ENCODE results near the gene TRIM44.
"Not testable (repeated sequence)": the region's sequence is repeated elsewhere in the genome, so short reads cannot be mapped to it uniquely, and the experiment has no call there.

TRIM44 gene

GRCh38 chr11:35814720-35815305, 152.2 kb downstream of the TRIM44 start:
- H3K36me3 ChIP-seq (ENCODE audit: insufficient read depth, low read length): peaks cover 7% of the 10 kb centered on the region
- no peaks in the 10 kb centered on the region for H3K27me3 ChIP-seq (ENCODE audit: control insufficient read depth, insufficient read depth, low read length)
- no peaks in the 10 kb centered on the region for H3K9me3 ChIP-seq (replicated peaks; ENCODE audit: low read length)
- no peak overlapping the region for H3K9ac ChIP-seq (ENCODE audit: low read depth, low read length)
- no peak overlapping the region for H3K4me2 ChIP-seq (ENCODE audit: low read length)
- no peaks in the 10 kb centered on the region for H3K4me1 ChIP-seq (ENCODE audit: control insufficient read depth, insufficient read depth, low read length)
- no peak overlapping the region for H3K4me3 ChIP-seq (ENCODE audit: low read length)

GRCh38 chr11:35815556-35816315, 153.2 kb downstream of the TRIM44 start:
- no peak overlapping the region for H3K4me3 ChIP-seq (ENCODE audit: low read length)
- H3K27me3 ChIP-seq (ENCODE audit: control insufficient read depth, insufficient read depth, low read length): no peaks in the 10 kb centered on the region
- no peak overlapping the region for H3K4me2 ChIP-seq (ENCODE audit: low read length)
- no peaks in the 10 kb centered on the region for H3K9me3 ChIP-seq (replicated peaks; ENCODE audit: low read length)
- no peak overlapping the region for H3K9ac ChIP-seq (ENCODE audit: low read depth, low read length)
- no peaks in the 10 kb centered on the region for H3K36me3 ChIP-seq (ENCODE audit: insufficient read depth, low read length)
- no peaks in the 10 kb centered on the region for H3K4me1 ChIP-seq (ENCODE audit: control insufficient read depth, insufficient read depth, low read length)

GRCh38 chr11:35820614-35821013, 158.0 kb downstream of the TRIM44 start:
- H3K4me2 ChIP-seq (ENCODE audit: low read length): no peak overlapping the region
- H3K27me3 ChIP-seq (ENCODE audit: control insufficient read depth, insufficient read depth, low read length): no peaks in the 10 kb centered on the region
- H3K36me3 ChIP-seq (ENCODE audit: insufficient read depth, low read length): no peaks in the 10 kb centered on the region
- H3K9me3 ChIP-seq (replicated peaks; ENCODE audit: low read length): no peaks in the 10 kb centered on the region
- peaks cover 10% of the 10 kb centered on the region for H3K4me1 ChIP-seq (ENCODE audit: control insufficient read depth, insufficient read depth, low read length)
- no peak overlapping the region for H3K9ac ChIP-seq (ENCODE audit: low read depth, low read length)
- H3K4me3 ChIP-seq (ENCODE audit: low read length): no peak overlapping the region

- no peak overlapping the region for H3K4me3 ChIP-seq (ENCODE audit: low read length)
- no peaks in the 10 kb centered on the region for H3K9me3 ChIP-seq (replicated peaks; ENCODE audit: low read length)
- H3K4me2 ChIP-seq (ENCODE audit: low read length): no peak overlapping the region
- H3K36me3 ChIP-seq (ENCODE audit: insufficient read depth, low read length): no peaks in the 10 kb centered on the region
- H3K27me3 ChIP-seq (ENCODE audit: control insufficient read depth, insufficient read depth, low read length): no peaks in the 10 kb centered on the region
- no peak overlapping the region for H3K9ac ChIP-seq (ENCODE audit: low read depth, low read length)
- peaks cover 10% of the 10 kb centered on the region for H3K4me1 ChIP-seq (ENCODE audit: control insufficient read depth, insufficient read depth, low read length)
Observed at GRCh38 chr11:35822815-35823495, 160.4 kb downstream of the TRIM44 start.

GRCh38 chr11:35823742-35824298, 161.2 kb downstream of the TRIM44 start:
- Histone ChIP-seq H3K4me3 (ENCODE audit: low read length) (no peak overlapping the region), H3K4me1 (ENCODE audit: control insufficient read depth, insufficient read depth, low read length) (peaks cover 10% of the 10 kb centered on the region), H3K36me3 (ENCODE audit: insufficient read depth, low read length) (no peaks in the 10 kb centered on the region), H3K9me3 (replicated peaks; ENCODE audit: low read length) (no peaks in the 10 kb centered on the region), H3K4me2 (ENCODE audit: low read length) (no peak overlapping the region), H3K9ac (ENCODE audit: low read depth, low read length) (no peak overlapping the region), H3K27me3 (ENCODE audit: control insufficient read depth, insufficient read depth, low read length) (no peaks in the 10 kb centered on the region)

GRCh38 chr11:35825386-35825785, 162.8 kb downstream of the TRIM44 start:
- Histone ChIP-seq H3K4me2 (ENCODE audit: low read length) (no peak overlapping the region), H3K4me1 (ENCODE audit: control insufficient read depth, insufficient read depth, low read length) (peaks cover 10% of the 10 kb centered on the region), H3K9me3 (replicated peaks; ENCODE audit: low read length) (no peaks in the 10 kb centered on the region), H3K36me3 (ENCODE audit: insufficient read depth, low read length) (no peaks in the 10 kb centered on the region), H3K9ac (ENCODE audit: low read depth, low read length) (no peak overlapping the region), H3K27me3 (ENCODE audit: control insufficient read depth, insufficient read depth, low read length) (no peaks in the 10 kb centered on the region), H3K4me3 (ENCODE audit: low read length) (no peak overlapping the region)

- H3K36me3 ChIP-seq (ENCODE audit: insufficient read depth, low read length): no peaks in the 10 kb centered on the region
- H3K9ac ChIP-seq (ENCODE audit: low read depth, low read length): no peak overlapping the region
- no peak overlapping the region for H3K4me3 ChIP-seq (ENCODE audit: low read length)
- no peak overlapping the region for H3K4me2 ChIP-seq (ENCODE audit: low read length)
- no peaks in the 10 kb centered on the region for H3K9me3 ChIP-seq (replicated peaks; ENCODE audit: low read length)
- no peaks in the 10 kb centered on the region for H3K27me3 ChIP-seq (ENCODE audit: control insufficient read depth, insufficient read depth, low read length)
- peaks cover 10% of the 10 kb centered on the region for H3K4me1 ChIP-seq (ENCODE audit: control insufficient read depth, insufficient read depth, low read length)
Observed at GRCh38 chr11:35826006-35826405, 163.4 kb downstream of the TRIM44 start.

- Histone ChIP-seq H3K9ac (ENCODE audit: low read depth, low read length) (no peak overlapping the region), H3K4me1 (ENCODE audit: control insufficient read depth, insufficient read depth, low read length) (peaks cover 8% of the 10 kb centered on the region), H3K36me3 (ENCODE audit: insufficient read depth, low read length) (no peaks in the 10 kb centered on the region), H3K9me3 (replicated peaks; ENCODE audit: low read length) (no peaks in the 10 kb centered on the region), H3K4me3 (ENCODE audit: low read length) (no peak overlapping the region), H3K4me2 (ENCODE audit: low read length) (no peak overlapping the region), H3K27me3 (ENCODE audit: control insufficient read depth, insufficient read depth, low read length) (no peaks in the 10 kb centered on the region)
Observed at GRCh38 chr11:35826949-35827348, 164.4 kb downstream of the TRIM44 start.

- no peaks in the 10 kb centered on the region for H3K27me3 ChIP-seq (ENCODE audit: control insufficient read depth, insufficient read depth, low read length)
- H3K9me3 ChIP-seq (replicated peaks; ENCODE audit: low read length): no peaks in the 10 kb centered on the region
- H3K36me3 ChIP-seq (ENCODE audit: insufficient read depth, low read length): no peaks in the 10 kb centered on the region
- H3K4me2 ChIP-seq (ENCODE audit: low read length): no peak overlapping the region
- H3K9ac ChIP-seq (ENCODE audit: low read depth, low read length): no peak overlapping the region
- no peaks in the 10 kb centered on the region for H3K4me1 ChIP-seq (ENCODE audit: control insufficient read depth, insufficient read depth, low read length)
- H3K4me3 ChIP-seq (ENCODE audit: low read length): no peak overlapping the region
Observed at GRCh38 chr11:35836205-35836604, 173.6 kb downstream of the TRIM44 start.

GRCh38 chr11:35838071-35838470, 175.5 kb downstream of the TRIM44 start:
- no peak overlapping the region for H3K4me3 ChIP-seq (ENCODE audit: low read length)
- H3K27me3 ChIP-seq (ENCODE audit: control insufficient read depth, insufficient read depth, low read length): no peaks in the 10 kb centered on the region
- no peaks in the 10 kb centered on the region for H3K4me1 ChIP-seq (ENCODE audit: control insufficient read depth, insufficient read depth, low read length)
- H3K9me3 ChIP-seq (replicated peaks; ENCODE audit: low read length): no peaks in the 10 kb centered on the region
- H3K4me2 ChIP-seq (ENCODE audit: low read length): no peak overlapping the region
- H3K9ac ChIP-seq (ENCODE audit: low read depth, low read length): no peak overlapping the region
- no peaks in the 10 kb centered on the region for H3K36me3 ChIP-seq (ENCODE audit: insufficient read depth, low read length)

- not testable (repeated sequence) for H3K4me2 ChIP-seq (ENCODE audit: low read length); H3K27me3 ChIP-seq (ENCODE audit: control insufficient read depth, insufficient read depth, low read length); H3K9ac ChIP-seq (ENCODE audit: low read depth, low read length); H3K4me3 ChIP-seq (ENCODE audit: low read length); H3K9me3 ChIP-seq (replicated peaks; ENCODE audit: low read length); H3K4me1 ChIP-seq (ENCODE audit: control insufficient read depth, insufficient read depth, low read length); H3K36me3 ChIP-seq (ENCODE audit: insufficient read depth, low read length)
Observed at GRCh38 chr11:35838697-35839367, 176.3 kb downstream of the TRIM44 start.

All from skeletal muscle satellite cell (primary cell).